ENCODE measurements around the gene P3H1.

P3H1 gene

DNA sequence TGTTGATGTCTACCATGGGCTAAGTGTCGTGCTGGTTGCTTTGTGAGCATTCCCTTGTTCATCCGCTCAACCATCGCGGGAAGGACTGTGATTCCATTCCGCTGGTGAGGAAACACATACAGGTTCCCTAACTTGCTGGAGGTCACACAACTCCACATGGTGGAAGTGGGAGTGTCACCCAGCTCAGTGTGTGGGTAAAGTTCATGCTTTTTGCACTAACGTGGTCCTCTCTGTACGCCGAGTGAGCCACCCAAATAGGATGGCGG, 22.7 kb downstream of the P3H1 start:
- no peak for DNase-seq (ENCODE audit: low read depth)
- TF ChIP-seq CTCF (conservative IDR thresholded peaks at IDR 0.05; ENCODE audit: low read length): no peak
- H3K4me3 ChIP-seq (ENCODE audit: low read length): no peak overlapping the region

- no peak for TF ChIP-seq CTCF (conservative IDR thresholded peaks at IDR 0.05; ENCODE audit: low read length)
- no peak overlapping the region for H3K4me3 ChIP-seq (ENCODE audit: low read length)
- DNase-seq (ENCODE audit: low read depth): no peak
Measured at GRCh38 chr1:42743317-42744147, 23.3 kb downstream of the P3H1 start.

- no peak for TF ChIP-seq CTCF (conservative IDR thresholded peaks at IDR 0.05; ENCODE audit: low read length)
- DNase-seq (ENCODE audit: low read depth): no peak
Measured at GRCh38 chr1:42742617-42743316, 24.1 kb downstream of the P3H1 start.

DNA sequence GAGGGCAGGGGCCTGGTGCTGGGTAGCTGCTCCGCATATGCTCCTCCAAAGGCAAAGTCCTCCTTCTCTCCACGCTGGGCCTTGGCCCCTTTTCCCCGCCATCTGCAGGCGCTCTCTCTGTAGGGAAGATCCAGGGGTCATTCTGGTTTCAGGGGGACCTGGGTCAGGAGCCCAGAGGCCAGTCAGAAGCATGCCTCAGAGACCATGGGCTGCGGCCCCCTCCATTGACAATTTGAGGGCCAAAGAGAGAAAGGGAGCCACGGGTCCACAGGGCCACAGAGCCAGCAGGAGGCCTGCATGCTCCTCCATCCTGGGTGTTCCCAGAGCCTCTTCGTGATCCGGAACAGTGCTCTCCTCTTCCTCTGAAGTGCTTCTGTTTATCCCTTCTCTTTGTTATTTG, 24.7 kb downstream of the P3H1 start:
- no peak overlapping the region for H3K4me3 ChIP-seq (ENCODE audit: low read length)
- DNase-seq (ENCODE audit: low read depth): no peak
- TF ChIP-seq CTCF (conservative IDR thresholded peaks at IDR 0.05; ENCODE audit: low read length): no peak

More at GRCh38 chr1:42742617-42743316, 24.1 kb downstream of the P3H1 start:
- H3K4me3 ChIP-seq (ENCODE audit: low read length): no peak overlapping the region

DNA sequence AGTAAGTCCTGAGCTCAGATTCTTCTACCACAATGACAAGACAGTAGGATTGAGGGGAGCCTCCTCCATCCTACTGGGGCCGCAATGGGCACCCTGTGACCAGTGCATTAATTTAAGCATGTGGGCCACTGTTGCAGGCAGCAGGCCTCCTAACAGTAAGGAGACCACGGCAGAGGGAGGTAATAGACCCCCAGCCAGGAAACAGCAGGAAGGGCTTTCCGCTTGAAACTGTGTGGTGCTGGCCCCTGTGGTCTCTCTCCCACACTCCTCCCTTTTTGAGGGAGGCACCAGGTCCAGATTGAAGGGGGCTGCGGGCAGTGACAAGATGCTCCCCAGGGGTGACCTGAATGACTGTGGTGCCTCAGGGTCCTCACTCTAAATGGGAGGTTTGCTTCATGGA, 25.1 kb downstream of the P3H1 start:
- TF ChIP-seq CTCF (conservative IDR thresholded peaks at IDR 0.05; ENCODE audit: low read length): no peak
- H3K4me3 ChIP-seq (ENCODE audit: low read length): no peak overlapping the region
- no peak for DNase-seq (ENCODE audit: low read depth)

DNA sequence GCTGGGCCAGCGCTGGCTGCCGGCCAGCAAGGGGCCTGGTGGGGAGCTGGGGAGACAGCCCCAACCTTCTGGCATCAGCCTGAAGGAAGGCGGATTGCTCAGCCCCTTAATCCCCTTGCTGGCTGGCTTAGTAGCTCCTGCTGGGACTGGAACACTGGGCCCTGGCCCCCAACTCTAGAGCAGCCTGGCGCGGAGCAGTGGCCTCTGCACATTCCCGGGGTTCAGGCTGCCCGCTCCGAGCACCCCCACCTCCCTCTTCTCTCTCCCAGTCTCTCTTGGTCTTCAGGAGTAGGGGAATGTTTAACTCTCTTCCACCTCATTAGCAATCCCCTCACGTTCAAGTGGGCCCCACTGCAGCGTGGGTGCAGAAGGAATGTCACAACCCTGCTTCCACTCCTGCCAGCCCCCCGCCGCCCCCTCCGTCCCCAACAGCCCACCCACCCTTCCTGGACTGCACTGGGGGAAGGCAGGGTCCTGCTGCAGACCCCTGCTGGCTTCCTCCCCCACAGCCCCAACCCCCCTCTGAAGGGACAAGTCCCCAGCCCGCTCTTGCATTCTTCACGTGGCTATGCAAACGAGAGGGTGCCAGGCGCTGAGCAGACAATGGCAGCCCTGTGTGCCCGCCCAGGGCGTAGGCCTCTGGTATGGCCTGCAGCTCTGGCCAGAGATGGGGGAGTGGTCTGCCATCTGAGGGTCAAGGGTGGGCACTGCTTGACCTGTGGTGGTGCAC, 25.8 kb downstream of the P3H1 start:
- DNase-seq (ENCODE audit: low read depth): no peak
- no peak overlapping the region for H3K4me3 ChIP-seq (ENCODE audit: low read length)
- no peak for TF ChIP-seq CTCF (conservative IDR thresholded peaks at IDR 0.05; ENCODE audit: low read length)

All from AG10803 (cell line).